ENCODE data around the gene GEMIN4.
"Not testable (repeated sequence)": the region's sequence is repeated elsewhere in the genome, so short reads cannot be mapped to it uniquely, and the experiment has no call there.

Gene GEMIN4

DNA sequence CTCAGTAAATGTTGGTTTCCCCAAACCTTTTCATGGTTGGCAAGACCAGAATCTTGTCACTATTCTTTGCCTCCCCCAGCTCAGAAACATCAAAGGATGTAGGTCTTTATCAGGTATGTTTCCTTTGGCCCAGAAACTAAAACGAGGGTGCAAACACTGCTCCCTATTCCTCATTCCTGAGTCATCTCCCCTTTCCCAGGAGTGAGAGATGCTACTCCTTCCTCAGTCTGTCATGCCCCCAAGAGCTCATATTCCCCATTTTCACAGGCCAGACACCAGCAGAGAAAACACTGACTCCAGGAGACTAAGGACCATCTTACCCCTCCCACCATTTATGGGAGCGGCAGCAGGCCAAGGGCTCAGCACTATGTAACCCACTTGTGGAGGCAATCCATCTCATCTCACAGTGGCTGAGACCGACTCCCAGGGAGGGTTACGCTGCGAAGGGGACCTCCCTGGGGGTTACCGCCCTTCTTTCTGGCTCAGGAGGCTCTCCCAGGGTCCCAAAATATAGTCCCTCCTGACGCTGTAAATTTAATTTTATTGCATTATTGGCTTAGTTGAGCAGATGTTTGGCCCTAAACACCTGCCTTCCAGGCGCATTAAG lies 1.5 kb downstream of the GEMIN4 start:
- Histone ChIP-seq H4K8ac (ENCODE audit: low read depth, low read length) (no peak overlapping the region), H4K91ac (ENCODE audit: low read depth, low read length, poor library complexity) (no peak overlapping the region), H3K4me1 (ENCODE audit: control insufficient read depth in 2 of 2, insufficient read depth in 1 of 2, low read depth in 1 of 2, low read length in 2 of 2) (peaks cover 3 to 5% of the 10 kb centered on the region in 2 donors), H3K18ac (ENCODE audit: low read length) (no peak overlapping the region), H2BK5ac (ENCODE audit: low read length) (no peak overlapping the region), H2BK12ac (ENCODE audit: low read length) (no peak overlapping the region), H3K9me3 (replicated peaks in 1 of 2; ENCODE audit: control insufficient read depth in 2 of 2, insufficient read depth in 1 of 2, low read depth in 1 of 2, low read length in 2 of 2) (peaks cover 19 to 20% of the 10 kb centered on the region in 2 donors), H3K4ac (ENCODE audit: low read length) (no peak overlapping the region), H2BK120ac (ENCODE audit: low read depth, low read length) (no peak overlapping the region), H2AK5ac (ENCODE audit: low read depth, low read length) (no peak overlapping the region), H3K23ac (ENCODE audit: low read depth, low read length, poor library complexity) (no peak overlapping the region), H3K14ac (ENCODE audit: low read length) (no peak overlapping the region), H3K4me3 (ENCODE audit: low read length in 2 of 2) (peak overlapping the region in 1 of 2 donors; percentile 72), H3K4me2 (ENCODE audit: insufficient read depth, low read length, poor library complexity, severe bottlenecking) (peak overlapping the region; percentile 80), H2BK15ac (ENCODE audit: low read length) (no peak overlapping the region), H2AFZ (ENCODE audit: low read length) (no peak overlapping the region), H3K9ac (ENCODE audit: low read depth, low read length, poor library complexity) (no peak overlapping the region), H3K27me3 (ENCODE audit: control insufficient read depth in 3 of 3, insufficient read depth in 3 of 3, low read depth in 1 of 3, low read length in 3 of 3) (no peaks in the 10 kb centered on the region), H3K36me3 (replicated peaks in 1 of 2; ENCODE audit: control insufficient read depth in 2 of 2, insufficient read depth in 2 of 2, low read length in 2 of 2) (peaks cover 32 to 45% of the 10 kb centered on the region in 2 donors), H3K27ac (replicated peaks; ENCODE audit: low read length) (no peak overlapping the region), H3K79me1 (ENCODE audit: low read depth, low read length) (peaks cover 19% of the 10 kb centered on the region)
- no CpG with 5 or more reads among the region's 8 CpGs for WGBS, 2 donors (ENCODE audit: extremely low coverage in 2 of 2, insufficient read length in 2 of 2, insufficient replicate concordance in 1 of 2)
- DNase-seq (ENCODE audit: low spot score) = no peak

DNA sequence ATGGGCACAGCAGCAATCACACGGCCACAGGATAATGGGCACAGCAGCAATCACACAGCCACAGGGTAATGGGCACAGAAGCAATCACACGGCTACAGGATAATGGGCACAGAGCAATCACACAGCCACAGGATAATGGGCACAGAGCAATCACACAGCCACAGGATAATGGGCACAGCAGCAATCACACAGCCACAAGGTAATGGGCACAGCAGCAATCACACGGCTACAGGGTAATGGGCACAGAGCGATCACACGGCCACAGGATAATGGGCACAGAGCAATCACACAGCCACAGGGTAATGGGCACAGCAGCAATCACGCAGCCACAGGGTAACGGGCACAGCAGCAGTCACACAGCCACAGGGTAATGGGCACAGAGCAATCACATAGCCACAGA lies 2.7 kb downstream of the GEMIN4 start:
- H2BK5ac ChIP-seq (ENCODE audit: low read length); H3K4me1 ChIP-seq (ENCODE audit: control insufficient read depth in 2 of 2, insufficient read depth in 1 of 2, low read depth in 1 of 2, low read length in 2 of 2); H2AK5ac ChIP-seq (ENCODE audit: low read depth, low read length); H3K4me2 ChIP-seq (ENCODE audit: insufficient read depth, low read length, poor library complexity, severe bottlenecking); H4K8ac ChIP-seq (ENCODE audit: low read depth, low read length); H3K27ac ChIP-seq (replicated peaks; ENCODE audit: low read length); H2BK12ac ChIP-seq (ENCODE audit: low read length); H3K18ac ChIP-seq (ENCODE audit: low read length); H3K27me3 ChIP-seq (ENCODE audit: control insufficient read depth in 3 of 3, insufficient read depth in 3 of 3, low read depth in 1 of 3, low read length in 3 of 3); H3K23ac ChIP-seq (ENCODE audit: low read depth, low read length, poor library complexity); H2AFZ ChIP-seq (ENCODE audit: low read length); H3K9ac ChIP-seq (ENCODE audit: low read depth, low read length, poor library complexity); H3K4me3 ChIP-seq (ENCODE audit: low read length in 2 of 2); H2BK15ac ChIP-seq (ENCODE audit: low read length); H3K14ac ChIP-seq (ENCODE audit: low read length); H4K91ac ChIP-seq (ENCODE audit: low read depth, low read length, poor library complexity); DNase-seq (ENCODE audit: low spot score); H2BK120ac ChIP-seq (ENCODE audit: low read depth, low read length); H3K4ac ChIP-seq (ENCODE audit: low read length): not testable (repeated sequence)
- no CpG with 5 or more reads among the region's 7 CpGs for WGBS, 2 donors (ENCODE audit: extremely low coverage in 2 of 2, insufficient read length in 2 of 2, insufficient replicate concordance in 1 of 2)
- Histone ChIP-seq H3K79me1 (ENCODE audit: low read depth, low read length) (peaks cover 22% of the 10 kb centered on the region), H3K9me3 (replicated peaks in 1 of 2; ENCODE audit: control insufficient read depth in 2 of 2, insufficient read depth in 1 of 2, low read depth in 1 of 2, low read length in 2 of 2) (peaks cover 19 to 24% of the 10 kb centered on the region in 2 donors), H3K36me3 (replicated peaks in 1 of 2; ENCODE audit: control insufficient read depth in 2 of 2, insufficient read depth in 2 of 2, low read length in 2 of 2) (peaks cover 43 to 53% of the 10 kb centered on the region in 2 donors)

GRCh38 chr17:748604-749003 lies 3.5 kb downstream of the GEMIN4 start:
- not testable (repeated sequence) for H3K4me3 ChIP-seq (ENCODE audit: low read length in 2 of 2); H2BK5ac ChIP-seq (ENCODE audit: low read length); H2BK12ac ChIP-seq (ENCODE audit: low read length); H3K4me1 ChIP-seq (ENCODE audit: control insufficient read depth in 2 of 2, insufficient read depth in 1 of 2, low read depth in 1 of 2, low read length in 2 of 2); H3K9ac ChIP-seq (ENCODE audit: low read depth, low read length, poor library complexity); H3K27ac ChIP-seq (replicated peaks; ENCODE audit: low read length); H4K91ac ChIP-seq (ENCODE audit: low read depth, low read length, poor library complexity); H3K27me3 ChIP-seq (ENCODE audit: control insufficient read depth in 3 of 3, insufficient read depth in 3 of 3, low read depth in 1 of 3, low read length in 3 of 3); H2AK5ac ChIP-seq (ENCODE audit: low read depth, low read length); H3K4ac ChIP-seq (ENCODE audit: low read length); H4K8ac ChIP-seq (ENCODE audit: low read depth, low read length); H3K14ac ChIP-seq (ENCODE audit: low read length); H3K23ac ChIP-seq (ENCODE audit: low read depth, low read length, poor library complexity); H2BK15ac ChIP-seq (ENCODE audit: low read length); H2BK120ac ChIP-seq (ENCODE audit: low read depth, low read length); DNase-seq (ENCODE audit: low spot score); H3K4me2 ChIP-seq (ENCODE audit: insufficient read depth, low read length, poor library complexity, severe bottlenecking); H2AFZ ChIP-seq (ENCODE audit: low read length); H3K18ac ChIP-seq (ENCODE audit: low read length)
- Histone ChIP-seq H3K36me3 (replicated peaks in 1 of 2; ENCODE audit: control insufficient read depth in 2 of 2, insufficient read depth in 2 of 2, low read length in 2 of 2) (peaks cover 51 to 60% of the 10 kb centered on the region in 2 donors), H3K9me3 (replicated peaks in 1 of 2; ENCODE audit: control insufficient read depth in 2 of 2, insufficient read depth in 1 of 2, low read depth in 1 of 2, low read length in 2 of 2) (peaks cover 19 to 24% of the 10 kb centered on the region in 2 donors), H3K79me1 (ENCODE audit: low read depth, low read length) (peaks cover 24% of the 10 kb centered on the region)
- no CpG with 5 or more reads among the region's 4 CpGs for WGBS, 2 donors (ENCODE audit: extremely low coverage in 2 of 2, insufficient read length in 2 of 2, insufficient replicate concordance in 1 of 2)

DNA sequence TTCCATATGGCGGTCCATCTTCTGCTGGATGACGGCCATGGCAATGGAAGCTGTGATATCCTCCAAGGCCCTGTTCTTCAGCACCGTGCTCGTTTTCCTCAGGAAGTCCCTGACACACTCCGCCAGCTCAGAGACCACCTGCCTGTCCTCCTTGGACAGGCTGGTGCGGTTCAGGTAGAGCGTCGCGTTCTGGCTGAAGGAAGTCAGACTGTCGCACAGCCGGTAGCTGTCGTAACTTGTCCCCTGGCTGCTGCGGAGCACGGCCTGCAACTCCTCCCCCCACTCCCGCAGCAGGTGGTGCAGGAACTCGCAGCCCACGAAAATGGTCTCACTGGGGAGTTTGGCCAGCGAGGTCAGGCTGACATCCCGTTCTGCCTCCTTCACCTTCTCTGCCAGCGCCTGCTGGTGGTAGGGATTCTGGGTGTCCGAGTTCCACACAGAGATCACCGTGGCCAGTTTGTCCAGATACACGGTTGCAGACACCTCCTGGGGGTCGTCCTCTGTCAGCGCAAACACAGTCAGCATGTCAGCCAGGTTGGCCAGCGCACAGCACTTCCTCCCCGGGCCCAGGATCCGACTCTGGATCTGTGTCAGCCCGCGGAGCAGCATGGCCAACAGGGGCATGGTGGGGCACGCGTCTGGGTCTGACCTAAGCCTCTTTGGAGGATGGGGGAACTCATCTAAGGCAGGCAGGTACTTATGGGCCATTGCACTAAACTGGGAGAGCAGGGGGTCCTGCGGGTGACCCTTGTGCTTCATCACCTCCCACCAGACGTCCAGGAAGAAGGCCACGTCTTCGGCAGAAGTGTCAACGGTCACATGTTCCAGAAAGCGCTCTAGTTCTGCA lies 5.1 kb downstream of the GEMIN4 start:
- Histone ChIP-seq H4K91ac (ENCODE audit: low read depth, low read length, poor library complexity) (no peak overlapping the region), H3K18ac (ENCODE audit: low read length) (no peak overlapping the region), H2BK5ac (ENCODE audit: low read length) (no peak overlapping the region), H3K9ac (ENCODE audit: low read depth, low read length, poor library complexity) (no peak overlapping the region), H3K4me3 (ENCODE audit: low read length in 2 of 2) (no peak overlapping the region), H3K27ac (replicated peaks; ENCODE audit: low read length) (no peak overlapping the region), H3K4me1 (ENCODE audit: control insufficient read depth in 2 of 2, insufficient read depth in 1 of 2, low read depth in 1 of 2, low read length in 2 of 2) (peaks cover 0 to 5% of the 10 kb centered on the region in 2 donors), H2BK120ac (ENCODE audit: low read depth, low read length) (no peak overlapping the region), H3K23ac (ENCODE audit: low read depth, low read length, poor library complexity) (peak overlapping the region; percentile 26), H4K8ac (ENCODE audit: low read depth, low read length) (no peak overlapping the region), H2AK5ac (ENCODE audit: low read depth, low read length) (no peak overlapping the region), H3K14ac (ENCODE audit: low read length) (no peak overlapping the region), H3K79me1 (ENCODE audit: low read depth, low read length) (peaks cover 24% of the 10 kb centered on the region), H2BK12ac (ENCODE audit: low read length) (no peak overlapping the region), H2BK15ac (ENCODE audit: low read length) (no peak overlapping the region), H3K27me3 (ENCODE audit: control insufficient read depth in 3 of 3, insufficient read depth in 3 of 3, low read depth in 1 of 3, low read length in 3 of 3) (no peaks in the 10 kb centered on the region), H3K4me2 (ENCODE audit: insufficient read depth, low read length, poor library complexity, severe bottlenecking) (no peak overlapping the region), H3K9me3 (replicated peaks in 1 of 2; ENCODE audit: control insufficient read depth in 2 of 2, insufficient read depth in 1 of 2, low read depth in 1 of 2, low read length in 2 of 2) (peaks cover 19 to 26% of the 10 kb centered on the region in 2 donors), H3K36me3 (replicated peaks in 1 of 2; ENCODE audit: control insufficient read depth in 2 of 2, insufficient read depth in 2 of 2, low read length in 2 of 2) (peaks cover 61 to 76% of the 10 kb centered on the region in 2 donors), H2AFZ (ENCODE audit: low read length) (no peak overlapping the region), H3K4ac (ENCODE audit: low read length) (no peak overlapping the region)
- DNase-seq (ENCODE audit: low spot score) = no peak
- WGBS, 2 donors (ENCODE audit: extremely low coverage in 2 of 2, insufficient read length in 2 of 2, insufficient replicate concordance in 1 of 2) = no CpG with 5 or more reads among the region's 38 CpGs

All from neuronal stem cell (in vitro differentiated cells).